ENCODE results near the gene NDUFS8. TPM values are rescaled to one million over a fixed set of nuclear protein-coding genes. Genes with fewer than 3 reads are reported as not detected.
"Not testable (repeated sequence)": the region's sequence is repeated elsewhere in the genome, so short reads cannot be mapped to it uniquely, and the experiment has no call there.

NDUFS8 gene
- 73.9 and 75.2 TPM in 2 replicates for total RNA-seq
- total RNA-seq (2013) = 54.8 TPM
- polyA plus RNA-seq = 69.6 and 84.6 TPM in 2 replicates
- 57.1 and 69.4 TPM in 2 replicates for polyA minus RNA-seq

DNA sequence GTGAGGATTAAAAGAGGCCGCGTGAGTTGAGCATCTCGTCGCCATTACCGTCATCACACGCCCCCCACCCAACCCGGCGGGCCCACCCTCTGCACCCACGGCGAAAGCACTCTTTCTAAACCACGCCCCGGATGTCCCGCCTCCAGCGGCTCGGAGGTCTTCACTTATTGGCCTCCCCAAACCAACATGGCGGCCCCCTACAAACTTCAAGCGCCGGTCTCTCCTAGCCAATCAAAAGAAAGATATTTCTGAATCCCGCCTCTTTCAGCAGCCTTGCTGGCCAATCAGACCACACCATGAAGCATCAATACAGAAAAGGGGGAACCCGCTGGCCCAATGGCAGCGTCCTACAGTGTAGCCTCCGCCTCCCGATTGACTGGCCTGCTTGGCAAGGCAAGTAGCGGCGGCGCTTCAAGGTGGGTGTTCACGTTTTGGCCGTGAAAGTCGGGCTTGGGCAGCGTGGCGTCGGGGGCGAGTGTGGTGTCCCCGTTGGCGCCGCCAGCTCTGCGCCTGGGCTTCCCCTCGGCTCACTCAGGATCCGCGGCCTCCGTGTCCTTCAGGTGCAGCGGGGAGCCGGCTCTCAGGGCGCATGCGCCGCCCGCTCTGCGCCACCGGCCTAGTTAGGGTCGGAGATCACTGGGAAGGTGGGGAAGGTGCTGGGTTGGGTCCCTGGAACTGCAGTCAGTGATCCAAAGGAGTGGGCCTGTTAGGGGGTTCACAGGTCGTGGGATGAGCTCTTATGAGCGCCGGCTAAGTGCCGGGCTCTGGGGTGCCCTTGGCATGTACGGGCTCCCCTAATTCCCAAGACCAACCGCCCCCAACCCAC, at the start of gene NDUFS8:
Gene NDUFS8, plus strand, starts transcription at position 364 of the 826 bp plus-strand sequence. CDS start 1,471 bp downstream, outside the sequence.
- H4K20me1 ChIP-seq (ENCODE audit: control insufficient read depth, insufficient read depth, low read length, poor library complexity, severe bottlenecking) = peaks cover 12% of the 10 kb centered on the region
- ATAC-seq (ENCODE audit: low read depth) = peak; percentile 96
- H3K4me2 ChIP-seq (replicated peaks; ENCODE audit: low read depth, low read length, poor library complexity, severe bottlenecking) = peak within 1 kb of the TSS; percentile 99
- H3K27ac Mint-ChIP-seq = peak within 1 kb of the TSS; percentile 94
- H3K9ac ChIP-seq (ENCODE audit: low read length) = peak within 1 kb of the TSS; percentile 74
- no peaks in the 10 kb centered on the region for H3K27me3 ChIP-seq (replicated peaks in 1 of 4; ENCODE audit: control extremely low read depth in 1 of 4, control insufficient read depth in 3 of 4, insufficient read depth in 4 of 4, low read length in 3 of 4)
- H3K4me3 ChIP-seq (ENCODE audit: control extremely low read depth in 1 of 5, extremely low read depth in 1 of 5, insufficient read depth in 1 of 5, low read depth in 2 of 5, low read length in 4 of 5) = peak within 1 kb of the TSS; percentile 56 to 90 (median 81)
- no peaks in the 10 kb centered on the region for H3K9me3 Mint-ChIP-seq (ENCODE audit: insufficient read depth)
- peaks cover 21% of the 10 kb centered on the region for H3K4me1 Mint-ChIP-seq
- POLR2A ChIA-PET = interaction anchor here (2.2 kb wide), 1 partner anchor 9 kb away, joined by 15 read pairs; the partner anchor contains the start of gene TCIRG1
- H3K9me3 ChIP-seq (ENCODE audit: control extremely low read depth in 1 of 3, control insufficient read depth in 2 of 3, insufficient read depth in 1 of 3, low read length in 2 of 3) = no peaks in the 10 kb centered on the region
- H3K79me2 ChIP-seq (ENCODE audit: control insufficient read depth, insufficient read depth, low read length) = peaks cover 21% of the 10 kb centered on the region
- intact Hi-C loops (cut with micrococcal nuclease) = loop anchor here (1.0 to 10.0 kb wide), 6 partner anchors 10 to 434 kb away; partner anchors contain the start of genes C11orf24, CHKA, KMT5B and PPP6R3
- peak within 1 kb of the TSS; percentile 57 to 78 for H3K27ac ChIP-seq (ENCODE audit: low read length in 2 of 2)
- peak within 1 kb of the TSS; percentile 90 for H2AFZ ChIP-seq (ENCODE audit: insufficient read depth, low read depth, low read length, poor library complexity, severe bottlenecking)
- CTCF ChIA-PET = interaction anchor here (1.0 to 1.3 kb wide), 3 partner anchors 8 to 21 kb away, joined by 3 read pairs; partner anchors contain the start of genes ALDH3B1 and TCIRG1
- peaks cover 12 to 20% of the 10 kb centered on the region in 2 donors for H3K4me1 ChIP-seq (ENCODE audit: control insufficient read depth in 2 of 2, insufficient read depth in 2 of 2, low read length in 2 of 2)
- peak; percentile 98 for DNase-seq
- H3K36me3 ChIP-seq (replicated peaks in 1 of 2; ENCODE audit: control extremely low read depth in 1 of 2, control insufficient read depth in 1 of 2, extremely low read depth in 1 of 2, insufficient read depth in 2 of 2, low read length in 1 of 2) = peaks cover 0 to 17% of the 10 kb centered on the region in 2 experiments
- under 1% methylated on average over 53 of the region's 56 CpGs for WGBS (ENCODE audit: insufficient coverage)
- H3K4me3 Mint-ChIP-seq = peak within 1 kb of the TSS; percentile 100
- H3K27me3 Mint-ChIP-seq = no peaks in the 10 kb centered on the region
- TF ChIP-seq, protein P1, sequence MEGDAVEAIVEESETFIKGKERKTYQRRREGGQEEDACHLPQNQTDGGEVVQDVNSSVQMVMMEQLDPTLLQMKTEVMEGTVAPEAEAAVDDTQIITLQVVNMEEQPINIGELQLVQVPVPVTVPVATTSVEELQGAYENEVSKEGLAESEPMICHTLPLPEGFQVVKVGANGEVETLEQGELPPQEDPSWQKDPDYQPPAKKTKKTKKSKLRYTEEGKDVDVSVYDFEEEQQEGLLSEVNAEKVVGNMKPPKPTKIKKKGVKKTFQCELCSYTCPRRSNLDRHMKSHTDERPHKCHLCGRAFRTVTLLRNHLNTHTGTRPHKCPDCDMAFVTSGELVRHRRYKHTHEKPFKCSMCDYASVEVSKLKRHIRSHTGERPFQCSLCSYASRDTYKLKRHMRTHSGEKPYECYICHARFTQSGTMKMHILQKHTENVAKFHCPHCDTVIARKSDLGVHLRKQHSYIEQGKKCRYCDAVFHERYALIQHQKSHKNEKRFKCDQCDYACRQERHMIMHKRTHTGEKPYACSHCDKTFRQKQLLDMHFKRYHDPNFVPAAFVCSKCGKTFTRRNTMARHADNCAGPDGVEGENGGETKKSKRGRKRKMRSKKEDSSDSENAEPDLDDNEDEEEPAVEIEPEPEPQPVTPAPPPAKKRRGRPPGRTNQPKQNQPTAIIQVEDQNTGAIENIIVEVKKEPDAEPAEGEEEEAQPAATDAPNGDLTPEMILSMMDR (IDR thresholded peaks at IDR 0.05) = no peak

DNA sequence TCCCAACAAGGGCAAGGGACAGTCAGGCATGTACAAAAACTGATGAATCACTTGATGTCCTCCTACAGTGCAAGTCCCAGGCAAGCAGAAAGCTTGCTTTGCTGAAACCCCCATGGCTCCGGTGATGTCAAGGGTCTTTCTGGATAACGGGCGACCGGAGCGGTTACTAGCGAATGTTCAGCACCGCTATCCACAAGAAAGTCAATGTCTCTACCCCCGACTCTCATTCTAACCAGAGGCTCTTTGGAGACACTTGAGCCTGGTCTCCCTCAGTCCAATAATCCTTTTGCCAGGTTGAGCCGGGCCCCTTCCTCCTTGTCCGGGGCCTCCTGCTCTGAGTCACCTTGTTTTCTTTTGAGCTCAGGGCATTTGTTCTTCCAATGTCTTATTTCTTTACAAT, 49.3 kb upstream of the NDUFS8 start:
- intact Hi-C loops (cut with micrococcal nuclease); H2AFZ ChIP-seq (ENCODE audit: insufficient read depth, low read depth, low read length, poor library complexity, severe bottlenecking); H3K4me3 Mint-ChIP-seq; H3K27ac ChIP-seq (ENCODE audit: low read length in 2 of 2); DNase-seq; H3K27me3 ChIP-seq (replicated peaks in 1 of 4; ENCODE audit: control extremely low read depth in 1 of 4, control insufficient read depth in 3 of 4, insufficient read depth in 4 of 4, low read length in 3 of 4); ATAC-seq (ENCODE audit: low read depth); H3K4me3 ChIP-seq (ENCODE audit: control extremely low read depth in 1 of 5, extremely low read depth in 1 of 5, insufficient read depth in 1 of 5, low read depth in 2 of 5, low read length in 4 of 5); H3K9me3 ChIP-seq (ENCODE audit: control extremely low read depth in 1 of 3, control insufficient read depth in 2 of 3, insufficient read depth in 1 of 3, low read length in 2 of 3); H3K9me3 Mint-ChIP-seq (ENCODE audit: insufficient read depth); H3K79me2 ChIP-seq (ENCODE audit: control insufficient read depth, insufficient read depth, low read length); H3K4me1 Mint-ChIP-seq; POLR2A ChIA-PET; H3K4me2 ChIP-seq (replicated peaks; ENCODE audit: low read depth, low read length, poor library complexity, severe bottlenecking); H3K36me3 ChIP-seq (replicated peaks in 1 of 2; ENCODE audit: control extremely low read depth in 1 of 2, control insufficient read depth in 1 of 2, extremely low read depth in 1 of 2, insufficient read depth in 2 of 2, low read length in 1 of 2); H4K20me1 ChIP-seq (ENCODE audit: control insufficient read depth, insufficient read depth, low read length, poor library complexity, severe bottlenecking); H3K27ac Mint-ChIP-seq; H3K9ac ChIP-seq (ENCODE audit: low read length); H3K4me1 ChIP-seq (ENCODE audit: control insufficient read depth in 2 of 2, insufficient read depth in 2 of 2, low read length in 2 of 2); CTCF ChIA-PET: not testable (repeated sequence)
- 94% methylated on average over 10 of the region's 10 CpGs for WGBS (ENCODE audit: insufficient coverage)
- H3K27me3 Mint-ChIP-seq = peaks cover 12% of the 10 kb centered on the region

DNA sequence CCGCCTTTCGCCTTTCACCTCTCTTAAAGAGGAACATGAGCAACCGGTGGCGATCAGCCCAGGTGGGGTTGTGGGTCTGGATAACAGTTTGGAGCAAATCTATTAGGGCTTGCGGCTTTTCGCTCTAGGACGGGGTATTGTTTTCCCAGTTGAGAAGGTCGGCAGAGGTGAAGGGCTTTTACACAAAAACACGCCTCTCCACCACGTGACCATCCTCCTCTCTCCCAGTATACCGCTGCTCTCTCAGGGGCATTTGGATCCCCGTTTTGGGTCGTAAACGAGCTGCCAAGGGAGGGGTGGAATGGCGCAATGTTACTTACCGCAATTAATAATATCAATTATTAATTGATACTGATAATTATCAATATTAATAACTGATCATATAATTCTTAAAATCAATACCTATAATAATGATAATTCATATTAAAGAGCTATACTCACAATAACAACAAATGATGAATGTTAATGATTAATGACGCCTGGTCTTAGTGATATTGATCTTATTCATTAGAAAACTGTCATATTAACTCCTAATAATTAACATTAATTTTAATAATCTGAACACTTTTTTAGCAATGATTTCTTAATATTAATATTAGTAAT, 48.1 kb upstream of the NDUFS8 start:
- H3K27me3 ChIP-seq (replicated peaks in 1 of 4; ENCODE audit: control extremely low read depth in 1 of 4, control insufficient read depth in 3 of 4, insufficient read depth in 4 of 4, low read length in 3 of 4); ATAC-seq (ENCODE audit: low read depth); H3K9me3 Mint-ChIP-seq (ENCODE audit: insufficient read depth); H4K20me1 ChIP-seq (ENCODE audit: control insufficient read depth, insufficient read depth, low read length, poor library complexity, severe bottlenecking); POLR2A ChIA-PET; H3K36me3 ChIP-seq (replicated peaks in 1 of 2; ENCODE audit: control extremely low read depth in 1 of 2, control insufficient read depth in 1 of 2, extremely low read depth in 1 of 2, insufficient read depth in 2 of 2, low read length in 1 of 2); intact Hi-C loops (cut with micrococcal nuclease); H3K4me3 Mint-ChIP-seq; H3K4me3 ChIP-seq (ENCODE audit: control extremely low read depth in 1 of 5, extremely low read depth in 1 of 5, insufficient read depth in 1 of 5, low read depth in 2 of 5, low read length in 4 of 5); H3K4me2 ChIP-seq (replicated peaks; ENCODE audit: low read depth, low read length, poor library complexity, severe bottlenecking); H3K79me2 ChIP-seq (ENCODE audit: control insufficient read depth, insufficient read depth, low read length); H3K27ac Mint-ChIP-seq; H3K9me3 ChIP-seq (ENCODE audit: control extremely low read depth in 1 of 3, control insufficient read depth in 2 of 3, insufficient read depth in 1 of 3, low read length in 2 of 3); CTCF ChIA-PET; H2AFZ ChIP-seq (ENCODE audit: insufficient read depth, low read depth, low read length, poor library complexity, severe bottlenecking); DNase-seq; H3K27ac ChIP-seq (ENCODE audit: low read length in 2 of 2); H3K9ac ChIP-seq (ENCODE audit: low read length); H3K4me1 Mint-ChIP-seq; H3K27me3 Mint-ChIP-seq; H3K4me1 ChIP-seq (ENCODE audit: control insufficient read depth in 2 of 2, insufficient read depth in 2 of 2, low read length in 2 of 2): not testable (repeated sequence)
- WGBS (ENCODE audit: insufficient coverage) = no CpG with 5 or more reads among the region's 17 CpGs

Data from B cell (primary cell).